HEK293 (cell line): ENCODE results near the gene ZCCHC14.

ENCODE experiments used
- BCL11A ChIP-seq: fragments of 450-650 bp; formaldehyde crosslinking; IDR thresholded peaks from 2 replicates; pipeline ENCODE4 v1.5.1; 2016; ENCODE audit warnings: low read depth, missing biosample characterization, missing genetic modification characterization
- HOXC10 ChIP-seq: sonication (generic); formaldehyde crosslinking; IDR thresholded peaks from 2 replicates; pipeline ENCODE4 v1.8.1; 2023; ENCODE audit warnings: mild to moderate bottlenecking, missing genetic modification reagents
- KLF16 ChIP-seq: fragments of 450-650 bp; formaldehyde crosslinking; IDR thresholded peaks from 2 replicates; pipeline ENCODE4 v1.5.1; 2017; ENCODE audit warnings: missing biosample characterization, missing genetic modification characterization
- ZFP41 ChIP-seq: fragments of 450-650 bp; formaldehyde crosslinking; IDR thresholded peaks from 2 replicates; pipeline ENCODE4 v1.5.1; 2016; ENCODE audit warnings: missing biosample characterization, missing genetic modification characterization, borderline replicate concordance
- ZNF37A ChIP-seq: fragments of 450-650 bp; IDR thresholded peaks from 2 replicates; pipeline ENCODE4 v1.5.1; 2018; ENCODE audit warnings: missing biosample characterization, missing genetic modification characterization
- ZNF623 ChIP-seq: fragments of 450-650 bp; formaldehyde crosslinking; IDR thresholded peaks from 2 replicates; pipeline ENCODE4 v1.5.1; 2016; ENCODE audit warnings: missing biosample characterization, missing genetic modification characterization
- TF ChIP-seq, protein P1 (sequence below): fragments of 450-650 bp; formaldehyde crosslinking; IDR thresholded peaks from 2 replicates; pipeline ENCODE4 v1.5.1; 2016; ENCODE audit warnings: missing biosample characterization, missing genetic modification characterization
- TF ChIP-seq, protein P2 (sequence below): fragments of 450-650 bp; IDR thresholded peaks from 2 replicates; pipeline ENCODE4 v1.5.1; 2018; ENCODE audit warnings: missing biosample characterization, missing genetic modification characterization
- TF ChIP-seq, protein P3 (sequence below): fragments of 450-650 bp; formaldehyde crosslinking; IDR thresholded peaks from 2 replicates; pipeline ENCODE4 v1.5.1; 2016; ENCODE audit warnings: missing biosample characterization, missing genetic modification characterization
- TF ChIP-seq, protein P4 (sequence below): fragments of 450-650 bp; formaldehyde crosslinking; IDR thresholded peaks from 2 replicates; pipeline ENCODE4 v1.5.1; 2016; ENCODE audit warnings: missing biosample characterization, missing genetic modification characterization

DNA sequence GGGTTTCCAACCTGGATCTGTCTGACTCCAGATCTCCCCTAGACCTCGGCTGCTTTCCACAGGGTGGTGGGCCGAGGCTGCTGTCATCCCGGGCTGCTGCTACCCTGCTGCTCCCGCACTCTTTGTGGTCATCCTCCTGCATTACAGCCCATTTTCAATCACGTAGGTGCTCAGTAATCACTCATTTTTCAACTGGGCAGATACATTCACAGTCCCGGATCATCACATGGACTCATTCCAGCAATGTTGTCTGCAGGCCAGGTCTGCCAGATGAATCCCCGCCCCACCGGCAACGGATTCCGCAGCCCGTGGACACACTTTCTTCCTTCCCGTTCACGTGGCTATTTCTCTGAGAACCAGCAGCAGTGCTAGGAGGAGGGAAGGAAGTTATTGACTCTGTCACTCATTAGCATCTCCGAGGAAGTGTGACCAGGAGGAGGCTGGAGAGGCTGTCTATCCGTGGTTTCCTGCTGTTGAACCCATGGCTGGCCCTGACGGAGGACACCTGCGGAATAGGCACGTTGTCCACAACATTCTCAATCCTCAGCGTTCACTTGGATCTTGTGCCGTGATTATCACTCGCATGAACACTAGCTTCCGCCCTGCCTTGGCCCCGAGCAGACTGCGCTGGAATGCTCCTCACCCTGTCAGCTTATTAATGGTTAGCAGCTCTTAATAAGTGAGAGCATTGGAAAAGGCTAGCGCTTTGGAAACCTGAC, 14.7 kb upstream of the ZCCHC14 start:
- no peak for TF ChIP-seq ZNF623 (tag by site-specific recombination)
- TF ChIP-seq, protein P1, sequence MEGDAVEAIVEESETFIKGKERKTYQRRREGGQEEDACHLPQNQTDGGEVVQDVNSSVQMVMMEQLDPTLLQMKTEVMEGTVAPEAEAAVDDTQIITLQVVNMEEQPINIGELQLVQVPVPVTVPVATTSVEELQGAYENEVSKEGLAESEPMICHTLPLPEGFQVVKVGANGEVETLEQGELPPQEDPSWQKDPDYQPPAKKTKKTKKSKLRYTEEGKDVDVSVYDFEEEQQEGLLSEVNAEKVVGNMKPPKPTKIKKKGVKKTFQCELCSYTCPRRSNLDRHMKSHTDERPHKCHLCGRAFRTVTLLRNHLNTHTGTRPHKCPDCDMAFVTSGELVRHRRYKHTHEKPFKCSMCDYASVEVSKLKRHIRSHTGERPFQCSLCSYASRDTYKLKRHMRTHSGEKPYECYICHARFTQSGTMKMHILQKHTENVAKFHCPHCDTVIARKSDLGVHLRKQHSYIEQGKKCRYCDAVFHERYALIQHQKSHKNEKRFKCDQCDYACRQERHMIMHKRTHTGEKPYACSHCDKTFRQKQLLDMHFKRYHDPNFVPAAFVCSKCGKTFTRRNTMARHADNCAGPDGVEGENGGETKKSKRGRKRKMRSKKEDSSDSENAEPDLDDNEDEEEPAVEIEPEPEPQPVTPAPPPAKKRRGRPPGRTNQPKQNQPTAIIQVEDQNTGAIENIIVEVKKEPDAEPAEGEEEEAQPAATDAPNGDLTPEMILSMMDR (tag by site-specific recombination), result no peak
- TF ChIP-seq, protein P2, sequence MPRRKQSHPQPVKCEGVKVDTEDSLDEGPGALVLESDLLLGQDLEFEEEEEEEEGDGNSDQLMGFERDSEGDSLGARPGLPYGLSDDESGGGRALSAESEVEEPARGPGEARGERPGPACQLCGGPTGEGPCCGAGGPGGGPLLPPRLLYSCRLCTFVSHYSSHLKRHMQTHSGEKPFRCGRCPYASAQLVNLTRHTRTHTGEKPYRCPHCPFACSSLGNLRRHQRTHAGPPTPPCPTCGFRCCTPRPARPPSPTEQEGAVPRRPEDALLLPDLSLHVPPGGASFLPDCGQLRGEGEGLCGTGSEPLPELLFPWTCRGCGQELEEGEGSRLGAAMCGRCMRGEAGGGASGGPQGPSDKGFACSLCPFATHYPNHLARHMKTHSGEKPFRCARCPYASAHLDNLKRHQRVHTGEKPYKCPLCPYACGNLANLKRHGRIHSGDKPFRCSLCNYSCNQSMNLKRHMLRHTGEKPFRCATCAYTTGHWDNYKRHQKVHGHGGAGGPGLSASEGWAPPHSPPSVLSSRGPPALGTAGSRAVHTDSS, result no peak
- TF ChIP-seq, protein P3, sequence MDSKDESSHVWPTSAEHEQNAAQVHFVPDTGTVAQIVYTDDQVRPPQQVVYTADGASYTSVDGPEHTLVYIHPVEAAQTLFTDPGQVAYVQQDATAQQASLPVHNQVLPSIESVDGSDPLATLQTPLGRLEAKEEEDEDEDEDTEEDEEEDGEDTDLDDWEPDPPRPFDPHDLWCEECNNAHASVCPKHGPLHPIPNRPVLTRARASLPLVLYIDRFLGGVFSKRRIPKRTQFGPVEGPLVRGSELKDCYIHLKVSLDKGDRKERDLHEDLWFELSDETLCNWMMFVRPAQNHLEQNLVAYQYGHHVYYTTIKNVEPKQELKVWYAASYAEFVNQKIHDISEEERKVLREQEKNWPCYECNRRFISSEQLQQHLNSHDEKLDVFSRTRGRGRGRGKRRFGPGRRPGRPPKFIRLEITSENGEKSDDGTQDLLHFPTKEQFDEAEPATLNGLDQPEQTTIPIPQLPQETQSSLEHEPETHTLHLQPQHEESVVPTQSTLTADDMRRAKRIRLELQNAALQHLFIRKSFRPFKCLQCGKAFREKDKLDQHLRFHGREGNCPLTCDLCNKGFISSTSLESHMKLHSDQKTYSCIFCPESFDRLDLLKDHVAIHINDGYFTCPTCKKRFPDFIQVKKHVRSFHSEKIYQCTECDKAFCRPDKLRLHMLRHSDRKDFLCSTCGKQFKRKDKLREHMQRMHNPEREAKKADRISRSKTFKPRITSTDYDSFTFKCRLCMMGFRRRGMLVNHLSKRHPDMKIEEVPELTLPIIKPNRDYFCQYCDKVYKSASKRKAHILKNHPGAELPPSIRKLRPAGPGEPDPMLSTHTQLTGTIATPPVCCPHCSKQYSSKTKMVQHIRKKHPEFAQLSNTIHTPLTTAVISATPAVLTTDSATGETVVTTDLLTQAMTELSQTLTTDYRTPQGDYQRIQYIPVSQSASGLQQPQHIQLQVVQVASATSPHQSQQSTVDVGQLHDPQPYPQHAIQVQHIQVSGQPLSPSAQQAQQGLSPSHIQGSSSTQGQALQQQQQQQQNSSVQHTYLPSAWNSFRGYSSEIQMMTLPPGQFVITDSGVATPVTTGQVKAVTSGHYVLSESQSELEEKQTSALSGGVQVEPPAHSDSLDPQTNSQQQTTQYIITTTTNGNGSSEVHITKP, result no peak
- TF ChIP-seq, protein P4, sequence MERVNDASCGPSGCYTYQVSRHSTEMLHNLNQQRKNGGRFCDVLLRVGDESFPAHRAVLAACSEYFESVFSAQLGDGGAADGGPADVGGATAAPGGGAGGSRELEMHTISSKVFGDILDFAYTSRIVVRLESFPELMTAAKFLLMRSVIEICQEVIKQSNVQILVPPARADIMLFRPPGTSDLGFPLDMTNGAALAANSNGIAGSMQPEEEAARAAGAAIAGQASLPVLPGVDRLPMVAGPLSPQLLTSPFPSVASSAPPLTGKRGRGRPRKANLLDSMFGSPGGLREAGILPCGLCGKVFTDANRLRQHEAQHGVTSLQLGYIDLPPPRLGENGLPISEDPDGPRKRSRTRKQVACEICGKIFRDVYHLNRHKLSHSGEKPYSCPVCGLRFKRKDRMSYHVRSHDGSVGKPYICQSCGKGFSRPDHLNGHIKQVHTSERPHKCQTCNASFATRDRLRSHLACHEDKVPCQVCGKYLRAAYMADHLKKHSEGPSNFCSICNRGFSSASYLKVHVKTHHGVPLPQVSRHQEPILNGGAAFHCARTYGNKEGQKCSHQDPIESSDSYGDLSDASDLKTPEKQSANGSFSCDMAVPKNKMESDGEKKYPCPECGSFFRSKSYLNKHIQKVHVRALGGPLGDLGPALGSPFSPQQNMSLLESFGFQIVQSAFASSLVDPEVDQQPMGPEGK, result no peak
- TF ChIP-seq KLF16 (tag by site-specific recombination), result no peak
- TF ChIP-seq BCL11A, result no peak
- no peak for TF ChIP-seq ZFP41 (tag by site-specific recombination)
- no peak for TF ChIP-seq HOXC10 (CRISPR knock-in tag)
- no peak for TF ChIP-seq ZNF37A (tag by site-specific recombination)
